Measurements from ENCODE around the gene KIAA0753. TPM values are rescaled to one million over a fixed set of nuclear protein-coding genes. Genes with fewer than 3 reads are reported as not detected.

Gene KIAA0753
- total RNA-seq, 1 experiment from 2014 or later = 18.3 TPM

DNA sequence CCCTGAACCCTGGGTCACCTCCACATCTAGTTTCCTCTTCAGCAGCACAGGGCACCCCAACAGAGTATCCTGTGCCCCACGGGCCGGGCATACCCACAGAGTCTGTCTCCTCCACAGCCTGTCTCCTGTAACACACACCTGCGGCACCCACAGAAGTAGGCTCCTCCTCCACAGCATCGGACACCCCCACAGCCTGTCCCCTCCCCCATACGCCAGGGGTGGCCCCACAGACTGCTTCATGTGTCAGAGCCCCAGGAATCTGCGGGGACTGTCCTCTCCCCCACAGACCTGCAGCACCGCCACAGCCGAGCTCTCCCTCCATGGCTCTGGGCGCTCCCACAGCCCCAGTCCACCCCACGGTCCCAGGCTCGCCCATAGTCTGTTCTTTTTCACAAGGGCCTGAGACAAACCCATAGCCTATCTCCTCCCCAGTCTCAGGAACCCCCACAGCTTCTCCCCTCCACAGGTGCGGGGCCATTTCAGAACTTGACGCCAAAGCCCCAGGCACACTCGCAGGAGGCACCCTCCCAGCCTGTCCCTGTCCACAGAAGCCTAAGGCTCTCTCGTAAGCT lies 1.4 kb downstream of the KIAA0753 start:
- Histone ChIP-seq H2AFZ (ENCODE audit: low read depth, low read length, poor library complexity, severe bottlenecking) (no peak overlapping the region), H3K4me1 (ENCODE audit: control insufficient read depth in 1 of 2, insufficient read depth in 2 of 2, low read length in 2 of 2) (peaks cover 13 to 29% of the 10 kb centered on the region in 2 experiments; a peak in 3 of 4 replicates), H3K4me3 (replicated peaks in 1 of 2; ENCODE audit: low read depth in 1 of 2, low read length in 2 of 2) (peak overlapping the region; percentile 79 to 88), H3K9ac (ENCODE audit: low read length) (peak overlapping the region; percentile 84), H3K4me2 (ENCODE audit: low read length) (peak overlapping the region; percentile 85), H4K20me1 (ENCODE audit: insufficient read depth) (no peaks in the 10 kb centered on the region), H3K36me3 (ENCODE audit: control insufficient read depth in 1 of 2, insufficient read depth in 2 of 2, low read length in 2 of 2) (peaks cover 12 to 25% of the 10 kb centered on the region in 2 experiments; a peak in 3 of 4 replicates), H3K27me3 (ENCODE audit: insufficient read depth, low read length) (no peaks in the 10 kb centered on the region), H3K27ac (ENCODE audit: low read depth, low read length) (peak overlapping the region; percentile 94), H3K9me3 (ENCODE audit: control insufficient read depth in 1 of 2, insufficient read depth in 1 of 2, low read depth in 1 of 2, low read length in 2 of 2) (no peaks in the 10 kb centered on the region), H3K79me2 (ENCODE audit: insufficient read depth, low read length) (peaks cover 49% of the 10 kb centered on the region), H3K9me2 (ENCODE audit: insufficient read depth) (no peaks in the 10 kb centered on the region)
- DNase-seq (ENCODE audit: low read depth, low spot score) (no peak), ATAC-seq (no peak)
- no peak for TF ChIP-seq ZBTB33 (IDR thresholded peaks at IDR 0.05; ENCODE audit: extremely low read depth, insufficient replicate concordance, low read length)
- no peak for TF ChIP-seq ELF1 (IDR thresholded peaks at IDR 0.05; ENCODE audit: borderline replicate concordance, low read depth)
- no peak for TF ChIP-seq CBX3 (IDR thresholded peaks at IDR 0.05; ENCODE audit: low read depth)
- no peak for TF ChIP-seq MAX (IDR thresholded peaks at IDR 0.05)
- TF ChIP-seq, protein P1, sequence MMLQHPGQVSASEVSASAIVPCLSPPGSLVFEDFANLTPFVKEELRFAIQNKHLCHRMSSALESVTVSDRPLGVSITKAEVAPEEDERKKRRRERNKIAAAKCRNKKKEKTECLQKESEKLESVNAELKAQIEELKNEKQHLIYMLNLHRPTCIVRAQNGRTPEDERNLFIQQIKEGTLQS (IDR thresholded peaks at IDR 0.05) = no peak
- TF ChIP-seq YY1 (IDR thresholded peaks at IDR 0.05; ENCODE audit: extremely low read depth, insufficient replicate concordance, low read depth, low read length) = no peak
- TF ChIP-seq JUND (IDR thresholded peaks at IDR 0.05) = no peak
- no peak for TF ChIP-seq FOSL1 (IDR thresholded peaks at IDR 0.05; ENCODE audit: low read depth)
- no peak for TF ChIP-seq EZH2 (IDR thresholded peaks at IDR 0.05)
- no peak for TF ChIP-seq SP1 (IDR thresholded peaks at IDR 0.05; ENCODE audit: low read depth)
- no peak for TF ChIP-seq EZH2phosphoT487 (IDR thresholded peaks at IDR 0.05; ENCODE audit: borderline replicate concordance)
- TF ChIP-seq, protein P2, sequence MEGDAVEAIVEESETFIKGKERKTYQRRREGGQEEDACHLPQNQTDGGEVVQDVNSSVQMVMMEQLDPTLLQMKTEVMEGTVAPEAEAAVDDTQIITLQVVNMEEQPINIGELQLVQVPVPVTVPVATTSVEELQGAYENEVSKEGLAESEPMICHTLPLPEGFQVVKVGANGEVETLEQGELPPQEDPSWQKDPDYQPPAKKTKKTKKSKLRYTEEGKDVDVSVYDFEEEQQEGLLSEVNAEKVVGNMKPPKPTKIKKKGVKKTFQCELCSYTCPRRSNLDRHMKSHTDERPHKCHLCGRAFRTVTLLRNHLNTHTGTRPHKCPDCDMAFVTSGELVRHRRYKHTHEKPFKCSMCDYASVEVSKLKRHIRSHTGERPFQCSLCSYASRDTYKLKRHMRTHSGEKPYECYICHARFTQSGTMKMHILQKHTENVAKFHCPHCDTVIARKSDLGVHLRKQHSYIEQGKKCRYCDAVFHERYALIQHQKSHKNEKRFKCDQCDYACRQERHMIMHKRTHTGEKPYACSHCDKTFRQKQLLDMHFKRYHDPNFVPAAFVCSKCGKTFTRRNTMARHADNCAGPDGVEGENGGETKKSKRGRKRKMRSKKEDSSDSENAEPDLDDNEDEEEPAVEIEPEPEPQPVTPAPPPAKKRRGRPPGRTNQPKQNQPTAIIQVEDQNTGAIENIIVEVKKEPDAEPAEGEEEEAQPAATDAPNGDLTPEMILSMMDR (IDR thresholded peaks at IDR 0.05 in 2 of 3, conservative IDR thresholded peaks at IDR 0.05 in 1 of 3; ENCODE audit: borderline replicate concordance in 1 of 3, insufficient read depth in 1 of 3, low read depth in 2 of 3, low read length in 2 of 3) = no peak
- TF ChIP-seq REST (IDR thresholded peaks at IDR 0.05; ENCODE audit: low read depth) = no peak
- BruUV-seq (replicated peaks) = no TSS peak
- ChIA-PET RAD21 (ENCODE audit: low non-redundant PET in 1 of 2, low total read pairs in 2 of 2, uncharacterized antibody in 2 of 2, unreplicated experiment in 2 of 2) (no interaction called here), CTCF (interaction anchor here (1.2 kb wide), 1 partner anchor 272 kb away, joined by 3 read pairs; no protein-coding TSS in a partner anchor), POLR2A (no interaction called here)
- intact Hi-C loops (cut with micrococcal nuclease) = no loop called here
